HepG2 (cell line): ENCODE results near the gene CLEC10A. TPM values are rescaled to one million over a fixed set of nuclear protein-coding genes. Genes with fewer than 3 reads are reported as not detected.

ENCODE experiments used
- EP300 ChIP-seq, 3 experiments: sonication (generic) in 1 of 3; formaldehyde crosslinking in 1 of 3; IDR thresholded peaks; 2 replicates each; pipeline versions ENCODE4 v1.5.1 to v1.6.1; 2011 to 2020; ENCODE audit warnings: low read depth in 2 of 3, low read length in 2 of 3, borderline replicate concordance in 1 of 3, improper control_type of control experiment in 1 of 3, mild to moderate bottlenecking in 1 of 3, missing genetic modification reagents in 1 of 3, moderate library complexity in 1 of 3
- KDM5A ChIP-seq: fragments of 200-600 bp; sonication (generic); IDR thresholded peaks from 2 replicates; pipeline ENCODE4 v1.7.0; 2018; ENCODE audit warnings: antibody characterized with exemption, mild to moderate bottlenecking, low read length, borderline replicate concordance
- SMAD3 ChIP-seq: sonication (generic); formaldehyde crosslinking; IDR thresholded peaks from 2 replicates; pipeline ENCODE4 v1.4.0; 2020; ENCODE audit warnings: missing genetic modification reagents
- ZBTB40 ChIP-seq, 2 experiments: fragments of 450-650 bp in 1 of 2; sonication (generic) in 1 of 2; formaldehyde crosslinking in 1 of 2; IDR thresholded peaks; 2 replicates each; pipeline versions ENCODE4 v1.6.1 to v1.8.0; 2016 to 2022; ENCODE audit warnings: antibody characterized with exemption in 1 of 2, mild to moderate bottlenecking in 1 of 2, missing genetic modification reagents in 1 of 2
- ZFYVE20 ChIP-seq: sonication (generic); formaldehyde crosslinking; IDR thresholded peaks from 2 replicates; pipeline ENCODE4 v1.8.0; 2023; ENCODE audit warnings: low read depth, mild to moderate bottlenecking, moderate library complexity, missing genetic modification reagents, borderline replicate concordance
- ZGPAT ChIP-seq: IDR thresholded peaks from 2 replicates; pipeline ENCODE4 v1.6.1; 2016; ENCODE audit warnings: mild to moderate bottlenecking
- ZMAT3 ChIP-seq: sonication (generic); formaldehyde crosslinking; conservative IDR thresholded peaks from 2 replicates; pipeline ENCODE4 v1.7.0; 2021; ENCODE audit warnings: missing genetic modification reagents
- ZNF280B ChIP-seq: sonication (generic); formaldehyde crosslinking; IDR thresholded peaks from 2 replicates; pipeline ENCODE4 v1.5.0; 2020; ENCODE audit warnings: missing genetic modification reagents, mild to moderate bottlenecking, borderline replicate concordance
- ZNF746 ChIP-seq: sonication (generic); formaldehyde crosslinking; IDR thresholded peaks from 2 replicates; pipeline ENCODE4 v1.8.0; 2022; ENCODE audit warnings: mild to moderate bottlenecking, missing genetic modification reagents
- polyA plus RNA-seq, 8 experiments: library from polyadenylated mRNA; depleted of rRNA in 3 of 8; stranded (reverse) in 7 of 8; unstranded in 1 of 8; fragments of >200 nt; fragmentation: Illumina TruSeq in 4 of 8; extraction: Trizol in 4 of 8; gene quantifications; 2 replicates each; pipeline versions ENCODE4 v1.2.1 to v1.2.3, GENCODE V29; 2011 to 2016; ENCODE audit warnings: low read depth in 4 of 8, missing spikeins in 1 of 8, mixed read lengths in 1 of 8; ENCODE audit not compliant: insufficient read depth in 1 of 8
- total RNA-seq, 5 experiments: library from RNA; depleted of rRNA; stranded (reverse); fragments of >200 nt; fragmentation: Illumina TruSeq; extraction: Trizol; gene quantifications; 2 replicates each; pipeline ENCODE4 v1.2.3, GENCODE V29; 2016; ENCODE audit warnings: low read depth in 1 of 5

CLEC10A gene
- total and polyA plus RNA-seq, 2 of the 13 experiments (the other 11 are each of a cell fraction or from before 2014, with no cell fraction given), result 0.33 TPM; not detected in 1

- TF ChIP-seq ZBTB40 (IDR thresholded peaks at IDR 0.05) (no peak), ZBTB40 (CRISPR knock-in tag; IDR thresholded peaks at IDR 0.05) (peak; percentile 76), ZFYVE20 (CRISPR knock-in tag) (no peak), KDM5A (peak; percentile 55; the same call in 1 of the 2 replicates), EP300 (IDR thresholded peaks at IDR 0.05; ENCODE audit: low read depth in 2 of 2, low read length in 2 of 2) (peak; percentile 64 to 69; a peak in 3 of 4 replicates), EP300 (CRISPR knock-in tag; IDR thresholded peaks at IDR 0.05; ENCODE audit: borderline replicate concordance) (peak; percentile 88), ZMAT3 (peak; percentile 45; the same call in 1 of the 2 replicates), ZNF280B (CRISPR knock-in tag) (peak; percentile 69; the same call in 1 of the 2 replicates), SMAD3 (CRISPR knock-in tag) (peak; percentile 73; the same call in 1 of the 2 replicates), ZGPAT (CRISPR knock-in tag) (no peak), ZNF746 (CRISPR knock-in tag) (peak; percentile 87)
Observed at GRCh38 chr17:7114241-7114874, 34.3 kb upstream of the CLEC10A start, which contains the start of gene ASGR2 (continued).
